K562 (cell line): ENCODE measurements around the gene CFAP70. TPM values are rescaled to one million over a fixed set of nuclear protein-coding genes. Genes with fewer than 3 reads are reported as not detected.

ENCODE experiments used
- DDX20 ChIP-seq: fragments of 450-650 bp; IDR thresholded peaks from 2 replicates; pipeline ENCODE4 v1.6.1; 2016; ENCODE audit warnings: missing genetic modification characterization, low read depth, mild to moderate bottlenecking, missing compliant biosample characterization, moderate library complexity
- FUS ChIP-seq: fragments of 200-400 bp; formaldehyde crosslinking; optimal IDR thresholded peaks from 2 replicates; pipeline ENCODE3; 2017; ENCODE audit warnings: low read depth, low read length
- KLF10 ChIP-seq: fragments of 250-450 bp; sonication (Bioruptor Pico); IDR thresholded peaks from 2 replicates; pipeline ENCODE4 v1.6.1; 2021; ENCODE audit warnings: matching md5 sums
- MAFF ChIP-seq: IDR thresholded peaks from 2 replicates; pipeline ENCODE4 v1.6.1; 2012; ENCODE audit warnings: low read length, improper control_type of control experiment
- MCM3 ChIP-seq: fragments of 450-650 bp; IDR thresholded peaks from 2 replicates; pipeline ENCODE4 v1.6.1; 2016
- NCOA6 ChIP-seq: fragments of 450-650 bp; IDR thresholded peaks from 2 replicates; pipeline ENCODE4 v1.6.1; 2017; ENCODE audit warnings: mild to moderate bottlenecking
- POLR2AphosphoS2 ChIP-seq: IDR thresholded peaks from 2 replicates; pipeline ENCODE4 v1.6.1; 2012; ENCODE audit warnings: low read length, improper control_type of control experiment
- SNAPC5 ChIP-seq: fragments of 250-450 bp; sonication (Bioruptor Pico); IDR thresholded peaks from 2 replicates; pipeline ENCODE4 v1.8.0; 2021; ENCODE audit warnings: moderate library complexity, mild to moderate bottlenecking, inconsistent platforms
- TAF15 ChIP-seq: fragments of 200-400 bp; formaldehyde crosslinking; IDR thresholded peaks from 2 replicates; pipeline ENCODE4 v1.6.1; 2017; ENCODE audit warnings: mild to moderate bottlenecking, low read depth, low read length, moderate library complexity
- U2AF1 ChIP-seq: fragments of 200-400 bp; formaldehyde crosslinking; optimal IDR thresholded peaks from 2 replicates; pipeline ENCODE3; 2017; ENCODE audit warnings: mild to moderate bottlenecking, low read depth, low read length, moderate library complexity
- ZBTB7A ChIP-seq: IDR thresholded peaks from 2 replicates; pipeline ENCODE4 v1.6.1; 2011; ENCODE audit warnings: low read depth, mild to moderate bottlenecking, low read length, moderate library complexity, borderline replicate concordance; ENCODE audit not compliant: control insufficient read depth
- ZNF280A ChIP-seq: fragments of 450-650 bp; IDR thresholded peaks from 2 replicates; pipeline ENCODE4 v1.6.1; 2018; ENCODE audit warnings: mild to moderate bottlenecking, low read depth; ENCODE audit not compliant: partially characterized antibody
- polyA plus RNA-seq, 8 experiments: library from polyadenylated mRNA; depleted of rRNA in 4 of 8; stranded (reverse) in 5 of 8; unstranded in 3 of 8; fragments of >200 nt; fragmentation: Nextera tagmentation in 2 of 8; fragmentation: Illumina TruSeq in 1 of 8; extraction: Ambion mirVana in 2 of 8; extraction: Trizol in 1 of 8; gene quantifications; 2 replicates each; pipeline versions ENCODE4 v1.2.1 to v1.2.3, GENCODE V29; 2011 to 2014; ENCODE audit warnings: inconsistent platforms in 1 of 8, missing spikeins in 1 of 8
- total RNA-seq, 7 experiments: library from RNA; depleted of rRNA in 6 of 7; stranded (reverse); fragments of >200 nt in 6 of 7; fragmentation: Illumina TruSeq in 2 of 7; extraction: Trizol in 2 of 7; gene quantifications; 2 replicates each; pipeline versions ENCODE4 v1.2.1 to v1.2.3, GENCODE V29; 2011 to 2021; ENCODE audit warnings: low replicate concordance in 1 of 7
- TF ChIP-seq, protein P1 (sequence below): fragments of 450-650 bp; IDR thresholded peaks from 2 replicates; pipeline ENCODE4 v1.6.1; 2016; ENCODE audit warnings: mild to moderate bottlenecking, moderate library complexity
- TF ChIP-seq, protein P2 (sequence below): fragments of 250-450 bp; sonication (Bioruptor Pico); IDR thresholded peaks from 2 replicates; pipeline ENCODE4 v1.8.0; 2022; ENCODE audit warnings: moderate library complexity, mild to moderate bottlenecking, inconsistent platforms

CFAP70 gene
- total and polyA plus RNA-seq, 9 of the 15 experiments (the other 6 are each of a cell fraction or from before 2014, with no cell fraction given): 0.27 to 1.6 (median 0.86) TPM

DNA sequence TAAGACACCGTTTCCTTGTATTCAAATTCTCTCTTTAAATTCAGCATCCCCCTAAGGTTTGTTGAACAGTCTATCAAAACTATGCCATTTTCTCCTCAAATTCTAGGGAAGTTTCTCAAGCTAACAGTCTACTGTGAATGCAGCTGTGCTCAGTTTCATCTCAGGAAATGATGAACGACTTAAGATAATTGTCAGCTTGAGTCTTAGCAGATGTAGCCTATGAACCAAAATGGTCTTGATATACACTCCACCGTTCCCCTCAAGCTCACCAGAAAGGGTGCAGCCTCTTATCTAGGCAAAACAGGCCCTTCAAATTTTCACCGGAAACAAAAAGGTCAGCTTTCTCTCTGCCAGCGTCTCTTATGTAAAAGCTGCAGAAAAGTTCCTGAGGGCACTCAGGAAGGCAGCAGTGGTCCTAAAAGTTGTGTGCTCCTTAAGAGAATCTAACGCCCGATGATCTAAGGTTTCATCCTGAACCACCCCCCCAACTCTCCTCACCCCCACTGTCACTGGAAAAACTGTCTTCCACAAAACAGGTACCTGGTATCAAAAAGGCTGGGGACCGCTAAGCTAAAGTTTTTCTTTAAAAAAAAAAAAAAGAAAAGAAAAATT is 113.7 kb downstream of the CFAP70 start (continued):
- TF ChIP-seq, protein P1, sequence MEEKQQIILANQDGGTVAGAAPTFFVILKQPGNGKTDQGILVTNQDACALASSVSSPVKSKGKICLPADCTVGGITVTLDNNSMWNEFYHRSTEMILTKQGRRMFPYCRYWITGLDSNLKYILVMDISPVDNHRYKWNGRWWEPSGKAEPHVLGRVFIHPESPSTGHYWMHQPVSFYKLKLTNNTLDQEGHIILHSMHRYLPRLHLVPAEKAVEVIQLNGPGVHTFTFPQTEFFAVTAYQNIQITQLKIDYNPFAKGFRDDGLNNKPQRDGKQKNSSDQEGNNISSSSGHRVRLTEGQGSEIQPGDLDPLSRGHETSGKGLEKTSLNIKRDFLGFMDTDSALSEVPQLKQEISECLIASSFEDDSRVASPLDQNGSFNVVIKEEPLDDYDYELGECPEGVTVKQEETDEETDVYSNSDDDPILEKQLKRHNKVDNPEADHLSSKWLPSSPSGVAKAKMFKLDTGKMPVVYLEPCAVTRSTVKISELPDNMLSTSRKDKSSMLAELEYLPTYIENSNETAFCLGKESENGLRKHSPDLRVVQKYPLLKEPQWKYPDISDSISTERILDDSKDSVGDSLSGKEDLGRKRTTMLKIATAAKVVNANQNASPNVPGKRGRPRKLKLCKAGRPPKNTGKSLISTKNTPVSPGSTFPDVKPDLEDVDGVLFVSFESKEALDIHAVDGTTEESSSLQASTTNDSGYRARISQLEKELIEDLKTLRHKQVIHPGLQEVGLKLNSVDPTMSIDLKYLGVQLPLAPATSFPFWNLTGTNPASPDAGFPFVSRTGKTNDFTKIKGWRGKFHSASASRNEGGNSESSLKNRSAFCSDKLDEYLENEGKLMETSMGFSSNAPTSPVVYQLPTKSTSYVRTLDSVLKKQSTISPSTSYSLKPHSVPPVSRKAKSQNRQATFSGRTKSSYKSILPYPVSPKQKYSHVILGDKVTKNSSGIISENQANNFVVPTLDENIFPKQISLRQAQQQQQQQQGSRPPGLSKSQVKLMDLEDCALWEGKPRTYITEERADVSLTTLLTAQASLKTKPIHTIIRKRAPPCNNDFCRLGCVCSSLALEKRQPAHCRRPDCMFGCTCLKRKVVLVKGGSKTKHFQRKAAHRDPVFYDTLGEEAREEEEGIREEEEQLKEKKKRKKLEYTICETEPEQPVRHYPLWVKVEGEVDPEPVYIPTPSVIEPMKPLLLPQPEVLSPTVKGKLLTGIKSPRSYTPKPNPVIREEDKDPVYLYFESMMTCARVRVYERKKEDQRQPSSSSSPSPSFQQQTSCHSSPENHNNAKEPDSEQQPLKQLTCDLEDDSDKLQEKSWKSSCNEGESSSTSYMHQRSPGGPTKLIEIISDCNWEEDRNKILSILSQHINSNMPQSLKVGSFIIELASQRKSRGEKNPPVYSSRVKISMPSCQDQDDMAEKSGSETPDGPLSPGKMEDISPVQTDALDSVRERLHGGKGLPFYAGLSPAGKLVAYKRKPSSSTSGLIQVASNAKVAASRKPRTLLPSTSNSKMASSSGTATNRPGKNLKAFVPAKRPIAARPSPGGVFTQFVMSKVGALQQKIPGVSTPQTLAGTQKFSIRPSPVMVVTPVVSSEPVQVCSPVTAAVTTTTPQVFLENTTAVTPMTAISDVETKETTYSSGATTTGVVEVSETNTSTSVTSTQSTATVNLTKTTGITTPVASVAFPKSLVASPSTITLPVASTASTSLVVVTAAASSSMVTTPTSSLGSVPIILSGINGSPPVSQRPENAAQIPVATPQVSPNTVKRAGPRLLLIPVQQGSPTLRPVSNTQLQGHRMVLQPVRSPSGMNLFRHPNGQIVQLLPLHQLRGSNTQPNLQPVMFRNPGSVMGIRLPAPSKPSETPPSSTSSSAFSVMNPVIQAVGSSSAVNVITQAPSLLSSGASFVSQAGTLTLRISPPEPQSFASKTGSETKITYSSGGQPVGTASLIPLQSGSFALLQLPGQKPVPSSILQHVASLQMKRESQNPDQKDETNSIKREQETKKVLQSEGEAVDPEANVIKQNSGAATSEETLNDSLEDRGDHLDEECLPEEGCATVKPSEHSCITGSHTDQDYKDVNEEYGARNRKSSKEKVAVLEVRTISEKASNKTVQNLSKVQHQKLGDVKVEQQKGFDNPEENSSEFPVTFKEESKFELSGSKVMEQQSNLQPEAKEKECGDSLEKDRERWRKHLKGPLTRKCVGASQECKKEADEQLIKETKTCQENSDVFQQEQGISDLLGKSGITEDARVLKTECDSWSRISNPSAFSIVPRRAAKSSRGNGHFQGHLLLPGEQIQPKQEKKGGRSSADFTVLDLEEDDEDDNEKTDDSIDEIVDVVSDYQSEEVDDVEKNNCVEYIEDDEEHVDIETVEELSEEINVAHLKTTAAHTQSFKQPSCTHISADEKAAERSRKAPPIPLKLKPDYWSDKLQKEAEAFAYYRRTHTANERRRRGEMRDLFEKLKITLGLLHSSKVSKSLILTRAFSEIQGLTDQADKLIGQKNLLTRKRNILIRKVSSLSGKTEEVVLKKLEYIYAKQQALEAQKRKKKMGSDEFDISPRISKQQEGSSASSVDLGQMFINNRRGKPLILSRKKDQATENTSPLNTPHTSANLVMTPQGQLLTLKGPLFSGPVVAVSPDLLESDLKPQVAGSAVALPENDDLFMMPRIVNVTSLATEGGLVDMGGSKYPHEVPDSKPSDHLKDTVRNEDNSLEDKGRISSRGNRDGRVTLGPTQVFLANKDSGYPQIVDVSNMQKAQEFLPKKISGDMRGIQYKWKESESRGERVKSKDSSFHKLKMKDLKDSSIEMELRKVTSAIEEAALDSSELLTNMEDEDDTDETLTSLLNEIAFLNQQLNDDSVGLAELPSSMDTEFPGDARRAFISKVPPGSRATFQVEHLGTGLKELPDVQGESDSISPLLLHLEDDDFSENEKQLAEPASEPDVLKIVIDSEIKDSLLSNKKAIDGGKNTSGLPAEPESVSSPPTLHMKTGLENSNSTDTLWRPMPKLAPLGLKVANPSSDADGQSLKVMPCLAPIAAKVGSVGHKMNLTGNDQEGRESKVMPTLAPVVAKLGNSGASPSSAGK: no peak
- TF ChIP-seq MAFF (peak; percentile 28; the same call in 1 of the 2 replicates), TAF15 (no peak), MCM3 (no peak), ZNF280A (no peak), DDX20 (tag) (no peak), SNAPC5 (no peak), POLR2AphosphoS2 (0 out of 2 replicates have a peak, but pooled peaks have one; percentile 34), U2AF1 (no peak), FUS (no peak), ZBTB7A (no peak), NCOA6 (no peak), KLF10 (no peak)
- TF ChIP-seq, protein P2, sequence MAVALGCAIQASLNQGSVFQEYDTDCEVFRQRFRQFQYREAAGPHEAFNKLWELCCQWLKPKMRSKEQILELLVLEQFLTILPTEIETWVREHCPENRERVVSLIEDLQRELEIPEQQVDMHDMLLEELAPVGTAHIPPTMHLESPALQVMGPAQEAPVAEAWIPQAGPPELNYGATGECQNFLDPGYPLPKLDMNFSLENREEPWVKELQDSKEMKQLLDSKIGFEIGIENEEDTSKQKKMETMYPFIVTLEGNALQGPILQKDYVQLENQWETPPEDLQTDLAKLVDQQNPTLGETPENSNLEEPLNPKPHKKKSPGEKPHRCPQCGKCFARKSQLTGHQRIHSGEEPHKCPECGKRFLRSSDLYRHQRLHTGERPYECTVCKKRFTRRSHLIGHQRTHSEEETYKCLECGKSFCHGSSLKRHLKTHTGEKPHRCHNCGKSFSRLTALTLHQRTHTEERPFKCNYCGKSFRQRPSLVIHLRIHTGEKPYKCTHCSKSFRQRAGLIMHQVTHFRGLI (CRISPR knock-in tag): no peak
